Fibroblast of skin of right quadriceps (primary cell): ENCODE results near the gene PTDSS2.
"Not testable (repeated sequence)": the region's sequence is repeated elsewhere in the genome, so short reads cannot be mapped to it uniquely, and the experiment has no call there.

Experiments
- DNase-seq: peaks from one replicate; pipeline ENCODE4 v3.0.0-alpha.2; 2013

The PTDSS2 gene

DNA sequence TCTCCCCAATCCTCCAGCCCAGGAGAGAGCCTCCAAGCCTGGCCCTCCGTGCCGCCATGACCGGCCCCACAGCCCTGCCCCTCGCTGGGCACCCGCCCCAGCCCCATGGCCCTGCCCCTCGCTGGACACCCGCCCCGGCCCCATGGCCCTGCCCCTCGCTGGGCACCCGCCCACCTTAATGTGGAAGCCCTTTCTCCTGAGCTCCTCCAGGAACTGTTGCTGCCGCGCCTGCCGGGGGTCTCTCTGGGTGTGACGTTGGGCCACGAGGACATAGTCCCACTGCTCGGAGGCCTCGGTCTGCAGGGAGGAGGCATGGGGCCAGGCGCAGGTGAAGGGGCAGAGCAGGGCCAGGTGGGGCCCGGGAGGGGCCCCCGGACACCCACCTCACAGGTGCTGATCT lies 16.4 kb upstream of the PTDSS2 start:
- no peak for DNase-seq

DNA sequence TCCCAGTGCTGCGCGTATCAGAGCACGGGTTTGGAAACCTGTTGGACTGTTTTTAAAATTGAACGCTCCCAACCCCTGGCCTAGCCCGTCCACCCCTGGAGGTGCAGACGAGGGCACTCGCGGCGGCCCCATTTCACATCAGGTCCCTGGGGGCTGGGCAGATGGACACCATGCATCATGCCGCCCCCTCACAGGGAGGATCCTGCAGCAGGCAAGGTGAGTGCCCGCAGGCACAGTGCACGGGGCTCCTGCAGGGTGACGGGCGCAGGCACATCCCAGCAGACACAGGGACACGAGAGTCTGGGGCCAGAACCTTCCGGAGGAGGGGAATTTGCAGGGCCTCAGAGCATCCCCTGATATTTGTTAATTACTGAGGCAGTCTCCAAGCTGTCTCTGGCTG lies 15.6 kb upstream of the PTDSS2 start:
- DNase-seq = no peak

DNA sequence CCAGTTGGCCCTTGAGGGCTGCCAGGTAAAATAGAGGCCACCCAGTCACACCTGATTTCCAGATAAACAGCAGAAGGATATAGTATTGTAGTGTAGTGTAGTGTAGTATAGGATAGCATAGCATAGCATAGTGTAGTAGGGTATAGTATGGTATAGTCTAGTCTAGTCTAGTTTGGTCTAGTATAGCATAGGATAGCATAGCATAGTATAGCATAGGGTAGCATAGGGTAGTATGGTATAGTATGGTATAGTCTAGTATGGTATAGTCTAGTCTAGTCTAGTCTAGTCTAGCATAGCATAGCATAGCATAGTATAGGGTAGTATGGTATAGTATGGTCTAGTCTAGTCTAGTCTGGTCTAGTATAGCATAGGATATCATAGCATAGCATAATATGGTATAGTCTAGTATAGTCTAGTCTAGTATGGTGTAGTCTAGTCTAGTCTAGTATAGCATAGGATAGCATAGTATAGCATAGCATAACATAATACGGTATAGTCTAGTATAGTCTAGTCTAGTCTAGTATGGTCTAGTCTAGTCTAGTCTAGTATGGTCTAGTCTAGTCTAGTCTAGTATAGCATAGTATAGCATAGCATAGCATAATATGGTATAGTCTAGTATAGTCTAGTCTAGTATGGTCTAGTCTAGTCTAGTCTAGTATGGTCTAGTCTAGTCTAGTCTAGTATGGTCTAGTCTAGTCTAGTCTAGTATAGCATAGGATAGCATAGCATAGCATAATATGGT lies 14.9 kb upstream of the PTDSS2 start:
- not testable (repeated sequence) for DNase-seq

DNA sequence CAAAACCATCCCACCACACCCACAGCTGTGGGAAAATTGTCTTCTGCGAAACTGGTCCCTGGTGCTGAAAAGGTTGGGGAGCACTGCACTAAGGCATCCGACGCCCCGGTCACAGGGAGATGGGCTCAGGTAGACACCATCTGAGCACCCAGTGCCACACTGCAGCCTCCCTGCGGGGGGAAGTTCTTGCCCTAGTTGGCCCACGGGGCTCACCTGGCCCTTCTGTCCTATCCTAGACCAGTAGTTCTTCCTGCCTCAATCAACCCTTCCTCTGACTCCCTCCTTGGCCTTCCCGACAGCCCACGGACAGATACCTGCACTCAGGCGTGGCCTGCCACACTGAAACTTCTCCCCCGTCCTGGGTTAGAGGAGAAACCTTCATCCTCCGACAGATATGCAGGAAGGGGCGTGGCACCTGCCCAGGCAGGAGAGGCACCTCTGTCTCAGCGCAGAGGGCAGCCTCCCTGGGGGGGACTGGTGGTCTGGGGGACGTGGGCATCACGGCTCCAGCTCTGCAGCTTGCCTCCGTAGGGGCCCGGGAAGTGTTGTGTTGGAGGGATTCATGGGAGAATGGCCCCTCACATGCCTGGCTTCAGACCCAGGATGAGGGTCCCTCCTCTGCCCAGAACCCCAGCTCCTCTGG lies 12.7 kb upstream of the PTDSS2 start:
- no peak for DNase-seq

DNA sequence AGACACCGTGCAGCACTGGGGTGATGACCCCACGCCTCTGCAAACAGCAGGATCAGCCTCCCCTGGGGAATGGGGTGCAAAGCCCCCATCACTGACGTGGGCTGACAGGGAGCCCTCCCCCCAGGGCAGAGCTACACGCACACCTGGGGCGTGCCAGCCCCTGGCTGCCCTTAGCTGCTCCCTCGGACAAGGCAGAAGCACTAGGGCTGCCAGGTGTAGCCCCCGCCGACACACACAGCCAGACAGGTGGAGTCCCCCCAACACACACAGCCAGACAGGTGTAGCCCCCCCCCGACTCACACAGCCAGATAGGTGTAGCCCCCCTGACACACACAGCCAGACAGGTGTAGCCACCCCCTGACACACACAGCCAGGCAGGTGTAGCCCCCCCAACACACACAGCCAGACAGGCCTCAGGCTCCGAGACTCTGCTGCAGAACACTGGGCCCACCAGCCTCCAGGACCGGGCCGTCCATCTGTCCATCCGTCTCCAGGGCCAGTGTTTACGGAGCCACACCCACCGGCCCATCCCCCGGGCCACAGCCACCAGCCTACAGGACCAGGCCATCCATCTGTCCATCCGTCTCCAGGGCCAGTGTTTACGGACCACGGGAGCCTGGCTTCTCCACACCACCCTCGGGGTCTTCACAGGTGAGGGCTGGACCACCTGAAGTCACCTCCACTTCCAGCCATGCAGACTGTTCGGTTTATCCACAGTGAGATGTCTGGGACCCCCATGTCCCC lies 11.8 kb upstream of the PTDSS2 start:
- DNase-seq = no peak

DNA sequence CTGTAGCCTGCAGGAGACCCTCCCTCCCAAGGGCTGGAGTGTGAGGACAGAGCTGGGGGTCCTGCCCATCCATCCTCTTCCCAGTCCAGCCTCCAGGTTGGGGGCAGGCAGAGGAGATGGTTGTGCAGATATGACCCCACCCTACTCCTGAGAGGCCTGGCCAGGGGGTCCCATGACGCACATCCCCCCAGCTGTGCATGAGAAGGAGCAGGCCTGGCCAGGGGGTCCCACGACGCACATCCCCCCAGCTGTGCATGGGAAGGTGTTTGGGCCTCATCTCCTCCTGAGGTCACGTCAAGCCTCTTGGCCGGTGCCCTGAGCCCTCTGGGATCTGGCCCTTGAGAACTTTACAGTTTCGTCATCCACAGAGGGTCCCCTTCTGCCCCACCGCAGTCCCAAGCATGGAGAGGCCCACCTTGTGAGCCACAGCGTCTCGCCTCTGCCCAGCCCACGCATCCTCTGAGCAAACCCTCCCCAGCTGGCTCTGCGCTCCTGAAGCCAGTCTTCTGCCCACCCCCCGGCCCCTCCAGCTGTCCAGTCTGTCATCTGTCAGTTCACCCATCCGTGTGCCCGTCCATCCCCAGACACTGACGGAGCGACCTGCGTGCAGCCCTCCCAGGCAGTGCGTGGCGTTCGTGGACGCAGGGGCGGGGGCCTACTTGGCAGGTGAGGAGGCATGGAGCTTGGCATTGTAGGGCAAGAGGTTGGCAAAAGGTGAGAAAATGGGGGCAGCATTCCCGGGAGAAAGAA lies 10.6 kb upstream of the PTDSS2 start:
- DNase-seq = no peak

DNA sequence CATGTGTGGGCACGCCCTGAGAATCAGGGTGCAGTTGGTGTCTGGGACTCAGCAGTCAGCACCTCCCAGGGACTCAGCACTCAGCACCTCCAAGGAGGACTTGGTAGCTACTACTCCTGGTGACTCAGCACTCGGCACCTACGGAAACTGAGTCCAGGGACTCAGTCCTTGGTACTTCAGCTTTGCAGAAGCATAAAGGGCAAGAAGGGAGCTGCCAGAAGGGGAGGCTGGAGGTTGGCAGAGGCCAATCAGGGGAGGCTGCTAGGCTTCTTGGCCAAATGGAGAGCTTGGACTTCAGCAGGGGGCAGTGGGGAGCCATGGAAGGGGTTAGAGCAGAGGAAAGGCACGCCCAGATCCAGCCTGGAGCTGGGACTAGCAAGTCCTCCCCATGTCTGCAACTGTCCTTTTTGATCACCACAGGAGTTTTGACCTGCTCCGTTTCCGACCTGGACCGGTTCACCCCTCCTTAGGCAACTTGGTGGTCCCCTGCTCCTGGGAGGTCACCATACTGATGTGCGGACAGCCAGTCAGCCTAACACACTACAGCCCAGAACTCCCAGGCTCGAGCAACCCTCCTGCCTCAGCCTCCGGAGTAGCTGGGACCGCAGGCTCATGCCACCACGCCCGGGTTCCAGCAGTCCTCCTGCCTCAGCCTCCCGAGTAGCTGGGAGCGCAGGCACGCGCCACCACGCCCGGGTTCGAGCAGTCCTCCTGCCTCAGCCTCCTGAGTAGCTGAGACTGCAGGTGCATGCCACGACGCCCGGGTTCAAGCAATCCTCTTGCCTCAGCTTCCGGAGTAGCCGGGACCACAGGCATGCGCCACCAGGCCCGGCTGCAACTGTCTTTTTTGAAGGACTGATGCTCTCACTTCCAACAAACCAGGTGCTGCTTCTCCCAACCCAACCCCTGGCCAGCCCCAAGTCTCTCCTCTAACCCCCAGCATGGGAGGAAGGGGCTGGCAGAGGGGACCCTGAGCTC lies 9.7 kb upstream of the PTDSS2 start:
- DNase-seq = no peak

DNA sequence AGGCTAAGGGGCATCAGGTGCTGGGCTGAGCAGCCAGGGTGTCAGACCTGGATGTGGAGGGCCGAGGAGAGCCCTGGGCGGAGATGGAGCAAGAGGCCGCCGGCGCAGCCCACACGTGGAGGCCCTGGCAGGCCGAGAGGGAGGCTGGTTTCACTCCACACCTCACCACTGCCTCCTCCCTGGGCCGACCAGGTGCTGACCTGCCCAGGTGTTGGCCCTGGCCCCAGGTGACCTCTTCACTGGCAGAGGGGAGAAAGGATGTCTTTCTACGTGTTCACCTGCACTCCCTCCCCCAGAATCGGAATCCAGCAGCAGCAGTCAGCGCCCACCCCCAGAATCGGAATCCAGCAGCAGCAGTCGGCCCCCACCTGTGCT lies 9.0 kb upstream of the PTDSS2 start:
- no peak for DNase-seq

DNA sequence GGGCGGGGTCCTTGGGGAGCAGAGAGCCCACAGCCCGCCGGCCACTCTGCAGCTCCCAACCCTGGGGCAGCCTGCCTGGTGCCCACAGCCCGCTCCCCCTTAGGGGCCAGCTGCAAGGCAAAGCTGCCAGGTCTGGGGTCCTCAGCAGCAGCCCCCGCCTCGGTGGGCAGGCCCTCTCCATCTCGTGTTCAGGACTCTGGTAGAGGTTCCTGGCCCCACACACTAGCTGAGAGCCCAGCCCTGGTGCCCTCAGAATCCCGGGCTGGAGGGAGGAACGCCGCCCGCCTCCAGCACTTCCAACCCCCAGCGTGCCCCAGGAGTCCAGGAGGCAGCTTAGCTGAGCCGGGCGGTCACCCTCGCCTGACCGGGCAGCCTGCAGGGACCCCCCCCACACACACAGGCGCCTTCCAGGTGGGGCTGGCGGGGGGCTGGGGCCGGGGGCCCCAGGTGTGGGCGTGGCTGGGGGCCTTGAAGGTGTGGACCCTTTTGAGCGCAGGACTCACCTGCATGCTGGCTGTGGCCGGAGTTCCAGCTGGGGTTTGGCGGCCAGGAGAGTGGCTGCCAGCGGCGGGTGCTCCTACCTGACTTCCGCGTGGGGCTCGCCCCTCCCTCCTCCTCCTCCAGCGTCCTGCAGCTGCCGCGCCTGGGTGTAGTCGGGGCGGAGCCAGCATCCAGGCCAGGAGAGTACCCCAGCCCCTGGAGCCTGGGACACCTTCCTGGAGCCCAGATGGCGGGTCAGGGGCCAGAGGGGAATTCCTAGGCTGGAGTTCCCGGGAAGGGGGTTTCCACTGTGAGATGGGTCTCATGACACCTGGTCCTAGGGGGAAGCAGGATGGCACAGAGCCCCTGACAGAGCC lies 8.4 kb upstream of the PTDSS2 start, which contains the start of gene ANO9:
TSS of gene ANO9 (minus strand) at position 594 of the 857 bp plus-strand sequence. CDS start at position 509, 85 bp downstream.
- no peak for DNase-seq

DNA sequence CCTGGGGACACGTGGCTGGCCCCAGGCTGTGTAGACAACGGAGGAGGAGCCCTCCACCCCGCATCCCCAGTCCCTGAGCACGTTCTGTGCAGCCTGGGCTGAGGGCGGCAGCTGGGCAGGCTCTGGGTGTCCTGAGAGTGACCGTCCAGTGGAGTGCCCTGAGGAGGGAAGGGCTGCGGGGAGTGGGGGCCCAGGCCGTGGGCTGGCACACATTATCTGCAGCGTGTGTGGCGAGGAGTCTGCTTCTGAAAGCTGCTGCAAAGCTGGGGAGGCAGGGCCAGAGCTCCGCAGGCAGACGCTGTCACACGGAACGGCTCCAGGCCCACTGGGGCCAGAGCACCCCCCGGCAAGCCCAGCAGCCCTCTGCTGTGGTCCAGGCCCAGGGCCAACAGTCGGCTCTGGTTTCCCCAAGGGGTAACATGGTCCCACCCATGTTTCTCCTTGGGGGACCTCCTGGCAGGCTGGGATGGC lies 7.4 kb upstream of the PTDSS2 start:
- no peak for DNase-seq

DNA sequence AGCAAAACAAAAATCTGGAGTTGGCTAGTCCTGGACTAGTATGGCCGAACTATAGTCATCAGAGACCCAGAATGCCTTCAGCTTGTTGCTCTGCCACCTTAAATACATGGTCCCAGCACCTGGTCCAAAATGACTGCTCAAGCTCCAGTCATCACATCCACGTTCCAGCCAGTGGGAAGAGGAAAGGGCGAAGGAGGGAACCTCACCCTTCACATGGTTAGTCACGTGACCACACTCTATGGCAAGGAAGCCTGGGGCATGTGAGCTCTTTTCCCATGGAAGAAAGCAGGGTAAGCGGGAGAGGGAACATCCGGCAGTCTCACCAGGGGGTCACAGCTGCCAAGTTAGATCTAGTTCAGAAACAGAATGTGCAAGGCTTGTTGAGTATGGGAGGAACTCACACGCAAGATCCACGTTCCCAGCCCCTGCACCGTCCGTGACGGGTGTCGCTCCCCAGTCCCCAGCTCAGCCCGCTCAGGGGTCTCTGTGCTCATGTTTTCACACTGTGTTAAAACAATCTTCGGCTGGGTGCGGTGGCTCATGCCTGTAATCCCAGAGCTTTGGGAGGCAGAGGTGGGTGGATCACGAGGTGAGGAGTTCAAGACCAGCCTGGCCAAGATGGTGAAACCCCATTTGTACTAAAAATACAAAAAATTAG lies 6.4 kb upstream of the PTDSS2 start:
- DNase-seq = peak; percentile 44

DNA sequence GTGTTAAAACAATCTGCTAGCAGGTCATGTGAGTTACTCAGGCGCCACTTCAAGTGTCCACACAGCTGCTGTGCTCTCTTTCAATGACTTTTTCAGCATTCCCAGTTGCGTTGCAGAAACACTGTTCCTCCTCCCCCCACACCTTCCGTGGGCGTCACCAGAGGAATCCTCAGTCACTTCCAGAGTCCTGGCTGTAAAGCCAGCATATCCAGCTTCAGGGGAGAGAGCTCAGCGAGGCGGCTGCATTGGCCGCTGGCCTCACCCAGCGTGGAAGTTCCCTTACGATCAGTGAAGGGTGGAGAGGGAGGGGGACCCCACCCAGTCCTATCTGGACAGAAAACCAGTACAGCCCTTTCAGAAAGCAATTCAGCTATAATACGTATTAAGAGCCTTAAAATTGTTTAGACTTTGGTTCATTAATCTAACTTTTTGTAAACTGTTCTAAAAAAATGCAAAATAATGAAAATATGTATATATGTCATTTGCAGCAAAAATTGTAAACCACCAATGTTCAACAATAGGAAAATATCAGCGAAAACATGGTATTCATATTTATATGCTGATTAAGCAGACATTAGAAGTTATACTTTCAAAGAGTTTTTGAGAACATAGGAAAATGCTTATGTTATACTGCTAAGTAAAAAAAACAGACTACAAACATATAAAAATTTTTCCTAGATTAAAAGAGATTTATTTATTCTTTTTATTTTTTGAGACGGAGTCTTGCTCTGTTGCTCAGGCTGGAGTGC lies 5.5 kb upstream of the PTDSS2 start:
- DNase-seq = peak; percentile 10

DNA sequence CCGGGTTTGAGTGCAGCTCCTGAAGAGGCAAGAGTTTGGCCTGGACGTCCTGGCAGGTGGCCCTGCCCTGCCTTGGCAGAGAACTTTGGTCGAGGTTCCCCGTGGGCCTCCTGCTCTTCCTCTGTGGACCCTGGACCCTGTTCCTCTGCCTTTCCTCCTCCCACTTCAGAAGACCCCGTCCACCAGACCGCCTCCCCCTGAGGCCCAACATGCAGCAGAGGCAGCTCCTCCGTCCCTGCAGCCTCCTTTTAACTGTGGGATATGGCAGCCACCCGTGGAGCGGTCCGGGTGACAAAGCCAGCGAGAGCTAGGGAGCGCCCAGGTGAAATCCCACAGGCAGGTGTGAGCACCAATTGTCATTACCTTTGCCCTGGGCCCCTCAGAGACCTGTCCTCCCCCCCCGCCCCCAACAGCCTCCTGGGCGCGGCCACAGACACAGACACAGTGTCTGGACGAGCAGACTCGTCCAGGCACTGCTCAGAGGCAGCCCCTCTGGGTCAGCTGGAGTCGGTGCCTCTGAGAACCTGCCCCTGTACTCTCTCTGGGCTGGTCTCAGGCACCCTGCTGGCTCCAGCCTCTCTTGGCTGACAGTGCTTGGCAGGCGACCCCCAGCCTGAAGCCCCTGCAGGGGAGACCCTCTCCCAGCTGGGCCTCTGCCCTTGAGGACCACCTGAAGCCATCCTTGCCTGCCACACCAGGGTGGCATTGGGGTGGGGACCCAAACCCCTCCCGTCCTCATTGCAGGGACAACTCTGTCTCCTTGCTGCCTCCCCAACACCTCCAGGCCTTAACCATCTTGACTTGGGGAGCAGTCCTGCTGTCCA lies 4.1 kb upstream of the PTDSS2 start:
- DNase-seq = no peak

DNA sequence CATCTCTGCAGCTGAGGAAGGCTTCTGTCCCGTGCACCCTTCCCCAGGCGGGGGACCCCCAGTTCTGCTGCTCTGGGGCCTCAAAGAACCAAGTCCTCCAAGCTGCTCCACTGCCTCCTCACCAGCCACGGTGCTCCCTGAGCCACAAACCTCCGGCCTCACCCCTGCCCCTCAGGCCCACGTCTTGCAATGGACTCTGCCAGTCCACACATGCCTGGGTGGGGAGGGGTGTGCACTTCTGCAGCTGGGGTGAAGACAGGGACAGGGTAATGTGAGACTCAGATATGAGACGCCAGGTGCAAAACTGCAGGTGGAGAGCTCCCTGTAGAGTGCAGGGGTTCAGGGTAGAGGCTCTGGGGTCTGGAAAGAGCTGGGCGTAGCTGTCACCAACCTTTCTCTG lies 3.2 kb upstream of the PTDSS2 start:
- no peak for DNase-seq

DNA sequence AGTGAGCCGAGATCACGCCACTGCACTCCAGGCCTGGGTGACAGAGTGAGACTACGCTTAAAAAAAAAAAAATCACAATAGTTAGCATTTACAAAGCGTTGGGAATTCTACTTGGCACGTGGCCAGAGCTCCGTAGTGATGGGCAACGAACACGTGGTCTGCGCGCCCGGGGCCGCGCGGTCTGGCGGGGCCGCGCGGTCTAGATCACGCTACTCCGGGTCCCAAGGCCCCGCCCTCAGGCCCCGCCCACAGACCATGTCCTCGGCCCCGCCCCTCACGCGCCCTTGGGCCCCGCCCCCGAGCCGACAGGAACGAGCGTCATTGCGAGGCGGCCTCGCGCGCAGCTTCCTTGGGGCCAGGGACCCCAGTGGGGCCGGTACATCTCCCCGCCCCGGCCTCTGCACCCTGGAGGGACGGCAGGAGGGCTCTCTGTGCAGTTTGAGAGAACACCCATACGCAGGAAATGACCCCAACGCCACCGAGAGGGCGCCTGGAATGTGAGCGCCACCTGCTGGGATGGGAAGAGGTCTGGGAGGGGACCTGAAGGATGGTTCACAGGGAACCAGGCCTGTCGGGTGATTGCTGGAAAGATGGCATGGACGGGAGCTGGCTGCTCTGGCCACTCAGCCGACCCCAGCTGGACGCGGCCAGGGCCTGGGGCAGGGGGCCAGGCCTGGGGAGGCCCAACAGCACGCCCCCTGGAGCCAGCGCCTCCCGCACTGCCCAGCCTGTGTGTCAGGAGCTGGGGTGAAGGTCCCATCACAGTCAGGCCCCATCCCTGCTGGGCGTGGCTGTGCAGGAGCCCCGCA lies 2.0 kb upstream of the PTDSS2 start:
- DNase-seq = peak; percentile 90

DNA sequence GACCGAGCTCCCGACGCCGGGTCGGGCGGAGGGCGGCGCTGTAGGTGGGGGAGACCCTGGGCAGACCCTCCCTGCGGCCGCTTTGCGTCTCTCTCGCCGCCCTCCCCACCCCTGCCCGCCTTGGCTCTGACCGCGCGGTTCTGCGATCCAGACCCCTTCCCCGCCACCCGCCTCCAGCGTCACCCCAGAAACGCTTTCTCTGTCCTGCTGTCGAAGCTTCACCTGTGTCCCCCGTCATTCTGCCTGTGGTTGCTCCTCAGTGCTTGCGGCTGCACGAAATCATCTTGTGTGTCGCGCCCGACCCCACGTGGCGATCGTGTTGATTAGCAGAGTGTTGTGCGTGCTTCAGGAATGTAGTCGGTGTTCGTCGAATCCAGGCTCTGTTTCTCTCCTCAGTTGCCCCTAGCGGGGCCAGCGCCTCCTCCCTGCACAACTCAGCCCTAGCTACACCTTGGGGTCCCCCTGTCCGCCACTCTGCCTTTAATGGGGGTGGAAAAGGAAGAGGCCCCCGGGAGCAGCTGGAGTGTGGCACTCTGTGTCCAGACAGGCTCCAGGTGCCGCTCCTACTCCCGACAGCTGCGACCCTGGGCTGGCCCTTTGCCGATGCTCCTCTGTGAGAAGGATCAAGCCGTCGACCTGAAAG lies 851 bp downstream of the PTDSS2 start:
- DNase-seq = peak; percentile 68

DNA sequence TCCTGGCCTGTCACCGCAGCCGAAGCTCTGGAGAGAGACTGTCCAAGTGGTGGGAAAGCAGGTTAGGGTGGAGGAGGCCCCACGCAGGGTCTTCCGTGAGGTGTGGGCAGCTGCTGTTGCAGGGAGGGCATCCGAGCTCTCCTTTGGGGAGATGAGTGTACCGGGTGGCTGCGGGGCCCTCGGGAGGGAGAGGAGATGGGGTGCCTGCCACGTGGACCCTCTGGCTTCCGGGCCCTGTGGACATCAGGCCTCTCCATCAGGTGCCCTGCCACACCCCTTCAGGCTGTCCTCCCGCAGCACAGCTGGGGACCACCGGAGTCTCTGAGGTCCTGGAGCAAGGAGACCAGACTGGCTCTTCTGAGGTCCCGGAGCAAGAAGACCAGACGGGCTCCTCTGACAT lies 1.7 kb downstream of the PTDSS2 start:
- no peak for DNase-seq
